NCI-H187 (cell line): ENCODE measurements around the gene ASRGL1.

Experiments
- DNase-seq, 2 experiments: peaks; one replicate each; lab custom pipeline; 2025; lab: John Stamatoyannopoulos, UW

Gene ASRGL1

GRCh38 chr11:62393061-62393611 lies 55.9 kb downstream of the ASRGL1 start:
- DNase-seq = no peak

GRCh38 chr11:62393735-62394134 lies 56.5 kb downstream of the ASRGL1 start:
- DNase-seq = no peak

DNA sequence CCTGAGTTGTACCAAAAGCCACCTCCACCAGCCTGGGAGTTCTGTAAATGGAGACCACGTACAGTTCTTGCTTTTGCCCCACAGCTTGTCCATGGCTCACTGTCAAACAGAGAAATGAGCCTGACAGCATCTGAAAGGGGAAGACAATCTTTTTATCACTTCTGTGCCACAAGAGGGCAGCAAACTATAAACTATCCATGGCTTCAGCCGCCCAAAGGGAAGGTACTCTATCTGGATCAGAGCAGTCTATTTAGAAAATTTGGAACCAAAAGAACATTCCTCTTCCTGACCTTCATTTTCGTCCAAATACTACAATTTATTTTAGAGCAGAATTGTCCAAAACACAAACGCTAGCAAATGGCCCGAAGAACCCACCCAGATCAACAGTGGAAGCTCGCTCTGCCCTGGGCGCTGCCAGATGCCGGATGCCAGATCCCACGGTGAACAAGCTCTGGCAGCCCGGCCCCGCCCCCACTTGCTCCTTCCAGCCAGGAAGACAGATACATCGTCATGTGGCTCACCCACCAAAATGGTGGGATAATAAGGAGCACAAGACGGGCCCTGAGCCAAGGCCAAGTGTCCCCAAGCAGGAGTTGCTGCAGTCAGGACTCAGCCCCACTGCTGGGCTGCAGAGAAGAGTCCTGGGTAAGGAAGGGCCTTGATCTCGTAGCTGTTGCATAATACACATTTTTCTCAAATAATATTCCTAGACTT lies 57.7 kb downstream of the ASRGL1 start:
- peak; percentile 8 to 54 for DNase-seq

- DNase-seq = no peak
Measured at GRCh38 chr11:62395885-62396551, 58.8 kb downstream of the ASRGL1 start.

DNA sequence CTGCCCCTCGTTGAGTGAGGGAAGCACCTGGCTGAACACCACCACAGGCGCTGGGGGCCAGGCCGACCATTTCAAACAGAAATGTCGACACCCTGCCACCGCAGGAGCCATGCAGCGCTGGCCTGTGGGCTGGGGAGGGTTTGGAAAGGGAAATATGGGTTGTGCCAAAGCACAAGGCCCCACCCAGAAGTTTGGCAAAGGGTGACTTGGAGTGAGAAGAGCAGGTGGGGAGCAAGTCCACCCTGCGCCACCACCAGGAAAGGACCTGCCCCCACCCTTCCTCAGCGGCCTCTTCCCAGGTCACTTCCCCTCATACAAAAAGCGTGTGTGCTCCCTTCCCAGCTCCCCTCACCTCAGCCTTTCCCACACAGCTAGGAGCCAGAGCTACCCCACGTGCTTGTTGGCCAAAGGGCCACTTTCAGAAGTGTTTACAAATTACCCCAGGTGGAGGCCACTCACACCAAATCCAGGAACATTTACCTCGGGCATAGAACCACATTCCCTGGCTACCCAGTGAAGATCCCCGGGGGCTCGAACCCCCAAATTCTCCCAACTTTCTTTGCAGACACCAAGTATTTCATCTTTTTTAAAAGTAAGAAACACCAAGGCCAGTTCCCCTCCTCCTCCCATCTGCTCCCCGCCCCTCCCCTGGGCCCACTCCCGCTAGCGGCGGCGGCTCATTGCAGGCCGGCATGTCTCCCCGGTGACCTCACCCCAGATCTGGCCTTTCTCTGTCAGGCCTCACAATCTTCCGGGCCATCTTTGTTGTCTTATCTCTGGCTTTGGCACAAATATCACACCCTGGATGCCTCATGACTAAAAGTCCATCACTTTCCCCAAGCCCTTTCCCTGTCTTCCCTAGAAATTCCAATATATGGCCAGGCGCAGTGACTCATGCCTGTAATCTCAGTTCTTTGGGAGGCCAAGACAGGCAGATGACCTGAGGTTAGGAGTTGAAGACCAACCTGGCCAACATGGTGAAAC lies 61.1 kb downstream of the ASRGL1 start:
- DNase-seq = no peak

GRCh38 chr11:62399172-62399877 lies 62.1 kb downstream of the ASRGL1 start:
- no peak for DNase-seq

DNA sequence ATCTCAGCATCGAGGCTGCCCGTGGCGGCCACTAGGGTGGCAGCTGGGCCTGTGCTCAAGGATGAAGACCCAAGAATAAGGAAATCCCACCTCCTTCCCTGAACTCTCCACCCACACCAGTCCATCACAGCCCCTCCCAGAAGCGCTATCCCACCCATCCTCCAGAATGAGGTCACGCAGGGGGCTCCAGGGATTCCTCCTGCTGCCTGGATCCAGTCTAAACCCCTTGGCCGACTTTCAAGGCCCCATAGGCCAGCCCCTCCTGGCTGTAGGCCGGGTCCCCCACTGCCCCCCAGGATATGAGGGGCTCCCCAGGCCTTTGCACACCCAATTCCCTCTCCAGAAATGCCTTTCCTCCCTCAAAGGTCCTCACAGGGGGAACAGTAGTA lies 62.6 kb downstream of the ASRGL1 start:
- DNase-seq = no peak

GRCh38 chr11:62400281-62400680 lies 63.0 kb downstream of the ASRGL1 start:
- DNase-seq = no peak

DNA sequence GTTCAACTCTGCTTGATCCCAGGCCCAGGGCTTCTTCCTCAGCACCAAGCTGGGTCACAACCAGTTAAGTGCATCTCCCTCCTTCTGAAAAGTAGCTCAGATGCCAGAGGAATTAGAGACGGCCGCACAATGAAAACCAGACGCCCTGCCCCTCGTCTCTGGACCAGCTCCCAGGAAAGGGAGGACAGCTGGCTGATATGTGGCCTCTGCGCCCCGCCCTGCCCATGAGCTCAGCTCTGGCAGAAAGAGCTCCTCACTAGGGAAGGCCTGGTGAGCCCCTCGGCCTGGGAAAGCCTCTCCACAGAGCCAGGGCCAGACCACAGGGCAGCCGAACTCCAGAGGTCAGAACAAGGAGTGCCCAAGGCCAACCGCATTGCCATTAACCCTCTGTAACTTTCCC lies 63.5 kb downstream of the ASRGL1 start:
- no peak for DNase-seq

DNA sequence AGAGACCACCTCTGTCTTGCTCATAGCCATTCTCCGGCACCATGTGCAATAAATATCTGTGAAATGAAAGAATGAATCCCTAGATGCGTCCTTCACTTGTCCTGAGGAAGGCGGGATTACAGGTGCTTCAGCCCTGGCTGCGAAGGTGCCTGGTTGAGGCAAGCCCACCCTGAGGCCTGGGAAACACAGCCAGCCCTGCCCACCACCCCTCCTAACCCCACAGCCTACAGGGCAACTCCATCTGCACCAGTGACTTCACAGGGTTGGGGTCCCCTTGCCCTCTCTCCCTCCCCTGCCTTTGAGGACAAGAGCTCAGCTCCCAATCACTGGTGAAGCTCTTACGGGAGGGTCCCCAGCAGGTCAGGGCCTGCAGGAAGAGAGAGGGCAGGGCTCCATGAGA lies 64.1 kb downstream of the ASRGL1 start:
- no peak for DNase-seq

- no peak for DNase-seq
Measured at GRCh38 chr11:62401811-62402210, 64.6 kb downstream of the ASRGL1 start.

GRCh38 chr11:62402226-62402959 lies 65.1 kb downstream of the ASRGL1 start:
- DNase-seq = no peak

GRCh38 chr11:62402960-62403730 lies 65.9 kb downstream of the ASRGL1 start:
- DNase-seq = no peak

DNA sequence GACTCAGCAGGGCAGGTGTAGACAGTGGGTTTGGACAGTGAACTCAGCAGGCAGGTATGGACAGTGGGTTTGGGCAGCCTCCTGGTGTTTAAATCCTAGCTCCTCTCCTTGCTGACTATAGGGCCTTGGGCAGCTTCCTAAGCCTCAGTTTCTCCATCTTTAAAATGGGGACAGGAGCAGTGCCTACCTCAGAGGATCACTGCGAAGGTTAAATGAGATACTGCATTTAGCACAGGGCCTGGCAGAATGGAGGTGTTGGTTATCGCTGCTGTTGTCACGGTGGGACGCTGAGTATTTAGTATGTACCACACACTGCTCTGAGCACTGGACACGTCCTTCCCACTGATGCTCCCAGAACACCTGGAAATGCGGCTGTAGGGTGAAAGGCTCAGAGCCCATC lies 67.2 kb downstream of the ASRGL1 start:
- DNase-seq = no peak

DNA sequence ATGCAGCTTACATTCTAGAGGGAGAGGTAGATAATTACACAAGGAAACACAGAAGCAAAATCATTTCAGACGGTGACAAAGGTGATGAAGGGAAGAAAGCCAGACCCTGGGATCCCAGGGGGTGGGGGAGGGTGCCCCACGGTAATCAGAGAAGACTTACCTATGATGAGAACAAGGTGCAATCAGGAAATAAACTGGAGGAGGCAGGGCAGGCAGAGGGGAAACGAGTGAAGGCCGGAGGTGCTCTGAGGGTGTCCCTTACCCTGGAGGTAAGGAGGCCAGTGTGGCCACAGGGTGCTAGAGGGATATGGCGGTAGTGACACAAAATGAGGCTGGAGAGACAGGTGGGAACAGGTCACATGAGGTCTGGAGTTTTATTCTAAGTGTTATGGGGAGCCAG lies 67.7 kb downstream of the ASRGL1 start:
- DNase-seq = no peak

- no peak for DNase-seq
Measured at GRCh38 chr11:62406034-62406433, 68.8 kb downstream of the ASRGL1 start.

DNA sequence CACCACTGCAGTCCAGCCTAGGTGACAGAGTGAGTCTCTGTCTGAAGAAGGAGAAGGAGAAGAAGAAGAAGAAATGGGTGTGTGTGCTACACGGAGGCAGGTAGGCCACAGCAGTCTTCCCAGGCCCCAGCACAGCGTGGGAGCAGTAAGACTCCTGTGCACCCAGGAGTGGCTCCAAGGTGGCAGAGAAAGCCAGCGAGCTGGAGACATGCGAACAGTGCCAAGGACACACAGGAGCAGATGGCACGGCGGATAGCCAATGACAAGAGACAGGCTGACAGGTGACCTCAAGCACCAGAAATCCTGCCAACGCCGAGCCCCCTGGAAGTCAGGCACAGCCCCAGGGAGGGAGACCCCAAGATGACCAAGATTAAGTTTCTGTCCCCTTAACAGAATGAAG lies 72.6 kb downstream of the ASRGL1 start:
- DNase-seq = no peak

DNA sequence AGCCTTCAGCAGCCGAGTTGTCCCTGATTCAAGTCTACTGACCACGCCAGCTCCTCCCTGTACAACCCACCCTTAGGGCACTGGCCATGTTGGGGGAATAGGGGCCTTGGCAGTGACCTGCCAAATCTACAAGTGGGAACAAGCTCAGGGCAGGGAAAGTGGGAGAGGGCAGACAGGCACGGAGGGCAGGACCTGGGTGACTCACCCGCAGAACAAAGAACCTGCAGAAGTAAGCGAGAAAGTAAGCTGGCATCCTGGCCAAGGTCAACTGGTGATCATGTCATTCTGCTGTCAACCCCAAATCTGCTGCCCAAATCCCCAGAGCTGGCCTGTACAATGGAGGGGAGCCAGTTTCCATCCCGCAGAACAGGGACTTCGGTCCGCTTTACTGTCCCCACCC lies 73.7 kb downstream of the ASRGL1 start:
- no peak for DNase-seq

GRCh38 chr11:62411524-62411923 lies 74.3 kb downstream of the ASRGL1 start:
- no peak for DNase-seq

DNA sequence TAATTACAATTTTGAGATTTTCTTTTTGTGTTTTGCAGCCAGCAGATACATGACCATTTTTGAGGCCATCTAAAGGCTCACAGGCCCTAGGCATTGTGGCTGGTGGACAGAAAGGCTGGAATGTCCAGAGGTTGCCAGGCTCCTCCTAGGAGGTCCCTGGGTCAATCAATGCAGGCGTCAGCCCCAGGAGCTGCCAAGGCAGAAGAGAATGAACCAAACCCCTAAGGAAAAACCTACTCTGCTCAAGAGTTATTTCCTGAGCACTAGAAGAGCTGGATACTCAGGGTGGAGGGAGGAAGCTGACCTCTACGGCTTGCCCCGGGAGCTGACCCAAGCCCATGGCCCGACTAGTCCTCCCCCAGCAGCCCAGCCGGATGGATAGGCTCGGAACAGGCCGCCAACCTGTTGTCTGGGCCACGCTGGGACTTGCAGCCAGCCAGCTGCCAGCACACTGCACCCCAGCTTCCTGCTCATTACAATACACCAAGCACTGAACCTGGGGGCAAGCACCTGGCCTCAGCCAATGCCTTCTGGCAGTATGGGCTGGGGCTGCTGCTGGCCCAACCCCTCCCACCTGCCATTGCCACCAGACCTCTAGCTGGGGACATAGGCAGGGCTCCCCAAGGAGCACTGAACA lies 75.9 kb downstream of the ASRGL1 start:
- DNase-seq = no peak
